IMR-90 (cell line): ENCODE data around the gene KCNK3. TPM values are rescaled to one million over a fixed set of nuclear protein-coding genes. Genes with fewer than 3 reads are reported as not detected.

ENCODE experiments used
- ATAC-seq: fragments of 200-7000 bp; cut with Tn5 transposase; 2 replicates; pipeline ENCODE4 v1.9.1; 2020; ENCODE audit warnings: low read depth, mild to moderate bottlenecking, moderate library complexity
- BruUV-seq: library from RNA; stranded (reverse); fragments of 400-500 nt; replicated peaks from 2 replicates; lab custom pipeline; 2021; lab: Mats Ljungman, UMichigan
- CTCF ChIA-PET: fragments of 300-600 bp; formaldehyde crosslinking; extraction: SDS; loops from one replicate; lab custom pipeline; 2021; ENCODE audit warnings: antibody characterized with exemption; lab: Yijun Ruan, JAX
- POLR2A ChIA-PET: fragments of 300-600 bp; sonication (Branson Sonifier 250); formaldehyde crosslinking; loops from one replicate; lab custom pipeline; 2022; ENCODE audit warnings: antibody characterized with exemption; ENCODE audit not compliant: unreplicated experiment; lab: Charles Lee
- DNase-seq: peaks from one replicate; pipeline ENCODE4 v3.0.0; 2013
- H2AFZ ChIP-seq: replicated peaks from 2 replicates; pipeline ENCODE3; 2013; ENCODE audit warnings: low read length, mild to moderate bottlenecking; ENCODE audit not compliant: poor library complexity
- H2AK5ac ChIP-seq: 2 replicates; pipeline ENCODE4 v1.6.1; 2013; ENCODE audit warnings: low read depth, low read length, inconsistent platforms
- H2AK9ac ChIP-seq: replicated peaks from 2 replicates; pipeline ENCODE3; 2013; ENCODE audit warnings: mild to moderate bottlenecking, low read depth, low read length, moderate library complexity; ENCODE audit not compliant: poor library complexity
- H2BK120ac ChIP-seq: 2 replicates; pipeline ENCODE4 v1.6.1; 2013; ENCODE audit warnings: low read depth, low read length, inconsistent platforms
- H2BK15ac ChIP-seq: 3 replicates; pipeline ENCODE4 v1.6.1; 2013; ENCODE audit warnings: low read depth, low read length, inconsistent platforms
- H2BK20ac ChIP-seq: 2 replicates; pipeline ENCODE4 v1.6.1; 2013; ENCODE audit warnings: low read depth, mild to moderate bottlenecking, inconsistent platforms, low read length, moderate library complexity
- H2BK5ac ChIP-seq: 2 replicates; pipeline ENCODE4 v1.6.1; 2013; ENCODE audit warnings: mild to moderate bottlenecking, low read depth, low read length, inconsistent platforms; ENCODE audit not compliant: poor library complexity, severe bottlenecking
- H3K14ac ChIP-seq: replicated peaks from 2 replicates; pipeline ENCODE4 v1.6.1; 2013; ENCODE audit warnings: low read depth, low read length, inconsistent platforms
- H3K18ac ChIP-seq: 2 replicates; pipeline ENCODE4 v1.6.1; 2013; ENCODE audit warnings: low read depth, low read length, control low read depth
- H3K23ac ChIP-seq: 2 replicates; pipeline ENCODE4 v1.6.1; 2013; ENCODE audit warnings: low read depth, low read length, inconsistent platforms
- H3K27ac ChIP-seq: 2 replicates; pipeline ENCODE4 v1.5.1; 2013; ENCODE audit warnings: mild to moderate bottlenecking, control low read depth, low read length; ENCODE audit not compliant: insufficient read depth
- H3K27me3 ChIP-seq: 2 replicates; pipeline ENCODE4 v1.6.1; 2013; ENCODE audit warnings: low read length; ENCODE audit not compliant: control insufficient read depth, insufficient read depth
- H3K36me3 ChIP-seq: 2 replicates; pipeline ENCODE4 v1.6.1; 2013; ENCODE audit warnings: low read length, mixed read lengths; ENCODE audit not compliant: control insufficient read depth, insufficient read depth
- H3K4ac ChIP-seq: 2 replicates; pipeline ENCODE4 v1.6.1; 2013; ENCODE audit warnings: low read depth, low read length, inconsistent platforms
- H3K4me1 ChIP-seq: 2 replicates; pipeline ENCODE4 v1.6.1; 2013; ENCODE audit warnings: low read length, mixed read lengths; ENCODE audit not compliant: control insufficient read depth, insufficient read depth
- H3K4me2 ChIP-seq: 2 replicates; pipeline ENCODE4 v1.6.1; 2013; ENCODE audit warnings: low read depth, mild to moderate bottlenecking, control low read depth, low read length, moderate library complexity
- H3K4me3 ChIP-seq: 2 replicates; pipeline ENCODE4 v1.5.1; 2013; ENCODE audit warnings: low read depth, mild to moderate bottlenecking, control low read depth, low read length, moderate library complexity; ENCODE audit not compliant: insufficient read depth
- H3K56ac ChIP-seq: 2 replicates; pipeline ENCODE4 v1.6.1; 2013; ENCODE audit warnings: low read length, inconsistent platforms; ENCODE audit not compliant: insufficient read depth; ENCODE audit errors: extremely low read depth
- H3K79me1 ChIP-seq, 2 experiments: 2 replicates each; pipeline ENCODE4 v1.6.1; 2013; ENCODE audit warnings: low read length in 2 of 2, inconsistent platforms in 1 of 2, low read depth in 1 of 2
- H3K9ac ChIP-seq: 2 replicates; pipeline ENCODE4 v1.6.1; 2013; ENCODE audit warnings: low read depth, low read length, control low read depth
- H3K9me1 ChIP-seq: 2 replicates; pipeline ENCODE4 v1.6.1; 2013; ENCODE audit warnings: low read length, inconsistent platforms; ENCODE audit not compliant: insufficient read depth
- H3K9me3 ChIP-seq: 2 replicates; pipeline ENCODE4 v1.6.1; 2013; ENCODE audit warnings: low read length; ENCODE audit not compliant: control insufficient read depth, insufficient read depth
- H4K20me1 ChIP-seq: 2 replicates; pipeline ENCODE4 v1.6.1; 2013; ENCODE audit warnings: low read length, inconsistent platforms; ENCODE audit not compliant: insufficient read depth
- H4K5ac ChIP-seq: 2 replicates; pipeline ENCODE4 v1.6.1; 2013; ENCODE audit warnings: mild to moderate bottlenecking, low read depth, low read length, control low read depth
- H4K8ac ChIP-seq, 2 experiments: 2 replicates each; pipeline ENCODE4 v1.6.1; 2013; ENCODE audit warnings: low read depth in 2 of 2, low read length in 2 of 2, control low read depth in 1 of 2, inconsistent platforms in 1 of 2
- H4K91ac ChIP-seq: 2 replicates; pipeline ENCODE4 v1.6.1; 2013; ENCODE audit warnings: low read depth, low read length, inconsistent platforms; ENCODE audit not compliant: insufficient read depth
- CEBPB ChIP-seq: IDR thresholded peaks from 2 replicates; pipeline ENCODE4 v1.6.1; 2012; ENCODE audit warnings: low read depth, low read length, improper control_type of control experiment
- MXI1 ChIP-seq: IDR thresholded peaks from 2 replicates; pipeline ENCODE4 v1.6.1; 2012; ENCODE audit warnings: low read depth, mild to moderate bottlenecking, low read length, moderate library complexity, borderline replicate concordance
- RAD21 ChIP-seq: IDR thresholded peaks from 2 replicates; pipeline ENCODE4 v1.6.1; 2012; ENCODE audit warnings: low read length, improper control_type of control experiment
- SMC3 ChIP-seq: fragments of 150-350 bp; IDR thresholded peaks from 2 replicates; pipeline ENCODE4 v1.6.1; 2016; ENCODE audit warnings: low read depth, mild to moderate bottlenecking, antibody characterized with exemption, low read length, moderate library complexity
- WGBS, 2 experiments: methylation state at CpG; one replicate each; pipeline versions ENCODE4 v1.1.5 to v1.1.7; 2013; ENCODE audit warnings: missing lambda C conversion rate in 2 of 2; ENCODE audit not compliant: insufficient read length in 1 of 2; ENCODE audit errors: extremely low coverage in 2 of 2; 5-methylcytosine and 5-hydroxymethylcytosine counted together
- dilution Hi-C: fragments of 300-500 bp; cut with HindIII; formaldehyde crosslinking; loops from one replicate; pipeline ENCODE4 v1.14.3; 2018; ENCODE audit warnings: low sequenced_read_pairs; ENCODE audit not compliant: unreplicated experiment
- in situ Hi-C: fragments of 300-500 bp; cut with MboI; formaldehyde crosslinking; loops from 3 replicates; pipeline ENCODE4 v1.14.3; 2019; ENCODE audit warnings: low sequenced_read_pairs, inconsistent platforms, mixed read lengths
- intact Hi-C: fragments of 100-400 bp; cut with micrococcal nuclease; formaldehyde crosslinking; loops from 2 replicates; pipeline ENCODE4 v1.10.0; 2022
- polyA plus RNA-seq, 3 experiments: library from polyadenylated mRNA; depleted of rRNA; stranded (reverse); fragments of >200 nt; gene quantifications; 2 replicates each; pipeline ENCODE4 v1.2.3, GENCODE V29; 2012; ENCODE audit warnings: low replicate concordance in 1 of 3
- total RNA-seq: library from RNA; depleted of rRNA; stranded (reverse); fragments of >200 nt; gene quantifications from 2 replicates; pipeline ENCODE4 v1.2.3, GENCODE V29; 2012
- TF ChIP-seq, protein P1 (sequence below): conservative IDR thresholded peaks from 2 replicates; pipeline ENCODE4 v1.5.1; 2012; ENCODE audit warnings: mild to moderate bottlenecking, low read depth, low read length, improper control_type of control experiment

KCNK3 gene
- total and polyA plus RNA-seq, 2 of the 4 experiments (the other 2 are of a cell fraction): under 0.01 to 0.03 TPM

DNA sequence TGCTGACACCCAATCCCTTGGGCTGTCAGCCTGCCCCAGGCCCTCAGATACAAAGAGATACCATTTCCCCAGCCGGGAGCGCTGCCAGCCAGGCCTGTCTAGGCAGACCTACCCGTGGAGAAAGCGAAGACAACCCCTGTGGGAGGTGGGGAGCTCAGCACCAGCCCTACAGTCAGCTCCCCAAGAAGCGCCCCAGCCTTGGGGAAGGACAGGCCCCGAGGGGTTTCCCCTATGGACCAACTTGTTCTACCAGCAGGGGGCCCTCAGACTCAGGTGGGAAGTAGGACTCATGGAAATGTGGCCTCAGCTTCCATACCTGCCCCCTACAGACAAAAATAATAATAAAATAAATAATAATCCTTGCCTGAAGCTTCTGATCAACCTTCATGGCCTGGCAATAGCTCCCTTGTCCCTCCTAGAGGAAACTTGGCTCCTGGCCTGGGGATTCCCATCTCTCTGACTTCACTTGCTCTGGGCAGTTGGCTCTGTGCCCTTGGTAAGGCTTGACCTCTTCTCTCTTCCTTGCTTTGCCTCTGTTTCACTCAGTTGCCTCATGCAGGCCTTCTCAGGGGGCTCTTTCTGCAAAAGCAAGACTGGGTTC lies 78.6 kb downstream of the KCNK3 start:
- 0 out of 2 replicates have a peak overlapping the region, but pooled peaks have one; percentile 32 for H3K14ac ChIP-seq
- DNase-seq (peak; percentile 90), ATAC-seq (peak; percentile 40)
- peaks cover 41% of the 10 kb centered on the region for H3K9me1 ChIP-seq
- intact Hi-C loops: no loop called here
- H4K91ac ChIP-seq: 0 out of 2 replicates have a peak overlapping the region, but pooled peaks have one; percentile 19
- no peak overlapping the region for H4K5ac ChIP-seq
- H3K9ac ChIP-seq: no peak overlapping the region
- ChIA-PET CTCF (no interaction called here), POLR2A (interaction anchor here (0.5 kb wide), 1 partner anchor 174 kb away, joined by 5 read pairs; no protein-coding TSS in a partner anchor)
- no peak overlapping the region; the same call in 1 of the 2 replicates for H3K4me2 ChIP-seq
- peaks cover 74% of the 10 kb centered on the region for H4K20me1 ChIP-seq
- no CpG with 5 or more reads among the region's 6 CpGs for WGBS, 2 experiments
- H2BK15ac ChIP-seq: no peak overlapping the region
- peak overlapping the region in 1 of 2 experiments; percentile 42; a peak in 1 of 4 replicates for H4K8ac ChIP-seq
- 0 out of 2 replicates have a peak overlapping the region, but pooled peaks have one; percentile 40 for H3K23ac ChIP-seq
- in situ Hi-C loops: no loop called here
- H2BK5ac ChIP-seq: no peak overlapping the region
- H3K4ac ChIP-seq: peak overlapping the region; percentile 82; the same call in 1 of the 2 replicates
- peaks cover 24% of the 10 kb centered on the region for H3K4me1 ChIP-seq
- no peak overlapping the region for H3K4me3 ChIP-seq
- TF ChIP-seq CEBPB (peak; percentile 65), MXI1 (no peak), RAD21 (no peak), SMC3 (0 out of 2 replicates have a peak, but pooled peaks have one; percentile 6)
- TF ChIP-seq, protein P1, sequence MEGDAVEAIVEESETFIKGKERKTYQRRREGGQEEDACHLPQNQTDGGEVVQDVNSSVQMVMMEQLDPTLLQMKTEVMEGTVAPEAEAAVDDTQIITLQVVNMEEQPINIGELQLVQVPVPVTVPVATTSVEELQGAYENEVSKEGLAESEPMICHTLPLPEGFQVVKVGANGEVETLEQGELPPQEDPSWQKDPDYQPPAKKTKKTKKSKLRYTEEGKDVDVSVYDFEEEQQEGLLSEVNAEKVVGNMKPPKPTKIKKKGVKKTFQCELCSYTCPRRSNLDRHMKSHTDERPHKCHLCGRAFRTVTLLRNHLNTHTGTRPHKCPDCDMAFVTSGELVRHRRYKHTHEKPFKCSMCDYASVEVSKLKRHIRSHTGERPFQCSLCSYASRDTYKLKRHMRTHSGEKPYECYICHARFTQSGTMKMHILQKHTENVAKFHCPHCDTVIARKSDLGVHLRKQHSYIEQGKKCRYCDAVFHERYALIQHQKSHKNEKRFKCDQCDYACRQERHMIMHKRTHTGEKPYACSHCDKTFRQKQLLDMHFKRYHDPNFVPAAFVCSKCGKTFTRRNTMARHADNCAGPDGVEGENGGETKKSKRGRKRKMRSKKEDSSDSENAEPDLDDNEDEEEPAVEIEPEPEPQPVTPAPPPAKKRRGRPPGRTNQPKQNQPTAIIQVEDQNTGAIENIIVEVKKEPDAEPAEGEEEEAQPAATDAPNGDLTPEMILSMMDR: peak; percentile 39
- no peak overlapping the region; the same call in 1 of the 2 replicates for H3K18ac ChIP-seq
- H3K56ac ChIP-seq: no peak overlapping the region
- H3K9me3 ChIP-seq: no peaks in the 10 kb centered on the region
- no TSS peak for BruUV-seq
- peak overlapping the region; percentile 63; the same call in 1 of the 2 replicates for H3K27ac ChIP-seq
- H2AK9ac ChIP-seq: no peak overlapping the region
- H3K27me3 ChIP-seq: no peaks in the 10 kb centered on the region
- peaks cover 26% of the 10 kb centered on the region for H3K36me3 ChIP-seq
- H3K79me1 ChIP-seq: peaks cover 56 to 93% of the 10 kb centered on the region in 2 experiments
- peak overlapping the region; percentile 48; the same call in 1 of the 2 replicates for H2BK20ac ChIP-seq
- no peak overlapping the region for H2BK120ac ChIP-seq
- H2AFZ ChIP-seq: no peak overlapping the region
- dilution Hi-C loops: no loop called here
- peak overlapping the region; percentile 23; the same call in 1 of the 2 replicates for H2AK5ac ChIP-seq
